SK-N-SH (cell line): Measurements from ENCODE around the gene NTM.

Source experiments
- CHD2 ChIP-seq: fragments of 150-350 bp; IDR thresholded peaks from 2 replicates; pipeline ENCODE4 v1.6.1; 2018; ENCODE audit warnings: low read length; ENCODE audit not compliant: partially characterized antibody
- CTCF ChIP-seq: fragments of 200-600 bp; sonication (generic); IDR thresholded peaks from 2 replicates; pipeline ENCODE4 v1.6.1; 2017; ENCODE audit warnings: antibody characterized with exemption, mild to moderate bottlenecking, moderate library complexity
- EZH2phosphoT487 ChIP-seq: fragments of 200-600 bp; sonication (generic); IDR thresholded peaks from 2 replicates; pipeline ENCODE4 v1.6.1; 2017; ENCODE audit warnings: low read depth, mixed run types, mild to moderate bottlenecking, antibody characterized with exemption, moderate library complexity, borderline replicate concordance
- FOXM1 ChIP-seq: IDR thresholded peaks from 2 replicates; pipeline ENCODE4 v1.4.0; 2012; ENCODE audit warnings: low read depth, mild to moderate bottlenecking
- JUND ChIP-seq: IDR thresholded peaks from 2 replicates; pipeline ENCODE4 v1.4.0; 2012
- POLR2AphosphoS5 ChIP-seq: IDR thresholded peaks from 2 replicates; pipeline ENCODE4 v1.6.1; 2012; ENCODE audit warnings: low read depth, low read length
- RAD21 ChIP-seq: IDR thresholded peaks from 2 replicates; pipeline ENCODE4 v1.6.1; 2012; ENCODE audit warnings: mild to moderate bottlenecking, low read length
- REST ChIP-seq: IDR thresholded peaks from 2 replicates; pipeline ENCODE4 v1.6.1; 2012; ENCODE audit warnings: mild to moderate bottlenecking, low read depth, low read length, moderate library complexity
- RFX5 ChIP-seq: IDR thresholded peaks from 2 replicates; pipeline ENCODE4 v1.6.1; 2012; ENCODE audit warnings: mild to moderate bottlenecking, improper control_type of control experiment, low read length
- TAF1 ChIP-seq: IDR thresholded peaks from 2 replicates; pipeline ENCODE4 v1.6.1; 2012; ENCODE audit warnings: low read depth, mild to moderate bottlenecking, low read length, moderate library complexity, borderline replicate concordance
- USF1 ChIP-seq: IDR thresholded peaks from 2 replicates; pipeline ENCODE4 v1.4.0; 2012; ENCODE audit warnings: low read depth, borderline replicate concordance
- ZBTB33 ChIP-seq: IDR thresholded peaks from 2 replicates; pipeline ENCODE4 v1.4.0; 2012; ENCODE audit warnings: low read depth, borderline replicate concordance

GRCh38 chr11:131895865-131896264, 525.5 kb downstream of the NTM start:
- no peak for TF ChIP-seq TAF1
- TF ChIP-seq CTCF, result no peak
- no peak for TF ChIP-seq REST
- no peak for TF ChIP-seq FOXM1
- TF ChIP-seq EZH2phosphoT487, result no peak
- no peak for TF ChIP-seq JUND
- TF ChIP-seq RFX5, result no peak
- no peak for TF ChIP-seq USF1
- no peak for TF ChIP-seq POLR2AphosphoS5
- no peak for TF ChIP-seq RAD21
- TF ChIP-seq CHD2, result no peak
- no peak for TF ChIP-seq ZBTB33
